ENCODE data around the gene CCDC169.
A peak's percentile ranks its signal among the peaks of the same experiment; 100 is the strongest.

CCDC169 gene

GRCh38 chr13:36297366-36298338 is at the start of gene CCDC169:
Gene CCDC169, minus strand, starts transcription at chr13:36297814. Its CDS starts 95 bp downstream, at chr13:36297719.
- in situ Hi-C loops (cut with HindIII; ENCODE audit: low sequenced_read_pairs), result no loop called here
- H3K4me3 ChIP-seq (ENCODE audit: low read depth, low read length), result peak within 1 kb of the TSS; percentile 71
- no peak for TF ChIP-seq CTCF (IDR thresholded peaks at IDR 0.05; ENCODE audit: low read depth, low read length)
- peak; percentile 70 for DNase-seq (ENCODE audit: low read depth, low spot score)

- TF ChIP-seq CTCF (IDR thresholded peaks at IDR 0.05; ENCODE audit: low read depth, low read length), result peak; percentile 99
Measured at GRCh38 chr13:36346222-36347083, 48.8 kb upstream of the CCDC169 start, which contains the start of gene SPART. Gene SPART, minus strand, starts transcription at chr13:36346394. Its CDS starts 10,564 bp downstream, at chr13:36335830.

GRCh38 chr13:36345438-36346221 is 48.0 kb upstream of the CCDC169 start:
- DNase-seq (ENCODE audit: low read depth, low spot score), result peak; percentile 88
- peak overlapping the region; percentile 77 for H3K4me3 ChIP-seq (ENCODE audit: low read depth, low read length)
- in situ Hi-C loops (cut with HindIII; ENCODE audit: low sequenced_read_pairs), result no loop called here
- no peak for TF ChIP-seq CTCF (IDR thresholded peaks at IDR 0.05; ENCODE audit: low read depth, low read length)

More at GRCh38 chr13:36346222-36347083, 48.8 kb upstream of the CCDC169 start, which contains the start of gene SPART:
- peak within 1 kb of the TSS; percentile 77 for H3K4me3 ChIP-seq (ENCODE audit: low read depth, low read length)
- in situ Hi-C loops (cut with HindIII; ENCODE audit: low sequenced_read_pairs), result no loop called here
- DNase-seq (ENCODE audit: low read depth, low spot score), result peak; percentile 91

GRCh38 chr13:36344886-36345437 is 47.3 kb upstream of the CCDC169 start:
- H3K4me3 ChIP-seq (ENCODE audit: low read depth, low read length), result peak overlapping the region; percentile 77
- DNase-seq (ENCODE audit: low read depth, low spot score), result no peak
- no peak for TF ChIP-seq CTCF (IDR thresholded peaks at IDR 0.05; ENCODE audit: low read depth, low read length)
- in situ Hi-C loops (cut with HindIII; ENCODE audit: low sequenced_read_pairs), result no loop called here

GRCh38 chr13:36344173-36344572 is 46.6 kb upstream of the CCDC169 start:
- TF ChIP-seq CTCF (IDR thresholded peaks at IDR 0.05; ENCODE audit: low read depth, low read length), result no peak
- no peak overlapping the region for H3K4me3 ChIP-seq (ENCODE audit: low read depth, low read length)
- in situ Hi-C loops (cut with HindIII; ENCODE audit: low sequenced_read_pairs), result no loop called here
- no peak for DNase-seq (ENCODE audit: low read depth, low spot score)
